GM19463 (cell line): ENCODE data around the gene ATP13A2.

Experiments
- ATAC-seq: cut with Tn5 transposase; IDR thresholded peaks from one replicate; pipeline ENCODE4 v1.9.1; 2021; ENCODE audit warnings: mild to moderate bottlenecking, moderate library complexity; ENCODE audit not compliant: unreplicated experiment

The ATP13A2 gene

GRCh38 chr1:17032741-17033140 is 21.0 kb upstream of the ATP13A2 start:
- ATAC-seq = no peak

- ATAC-seq = no peak
Observed at GRCh38 chr1:17031436-17031835, 19.7 kb upstream of the ATP13A2 start.

- no peak for ATAC-seq
Observed at GRCh38 chr1:17030206-17030605, 18.5 kb upstream of the ATP13A2 start.

GRCh38 chr1:17028662-17029188 is 17.0 kb upstream of the ATP13A2 start:
- ATAC-seq = no peak

- ATAC-seq = no peak
Observed at GRCh38 chr1:17027900-17028299, 16.2 kb upstream of the ATP13A2 start.

GRCh38 chr1:17027403-17027802 is 15.7 kb upstream of the ATP13A2 start:
- ATAC-seq = no peak

- ATAC-seq = no peak
Observed at GRCh38 chr1:17024721-17025120, 13.0 kb upstream of the ATP13A2 start.

- ATAC-seq = no peak
Observed at GRCh38 chr1:17023573-17023972, 11.8 kb upstream of the ATP13A2 start.

GRCh38 chr1:17023102-17023501 is 11.4 kb upstream of the ATP13A2 start:
- no peak for ATAC-seq

- ATAC-seq = no peak
Observed at GRCh38 chr1:17021896-17022295, 10.2 kb upstream of the ATP13A2 start.

- ATAC-seq = no peak
Observed at GRCh38 chr1:17020502-17020901, 8.8 kb upstream of the ATP13A2 start.

GRCh38 chr1:17018849-17019248 is 7.1 kb upstream of the ATP13A2 start:
- no peak for ATAC-seq

- ATAC-seq = no peak
Observed at GRCh38 chr1:17017435-17017834, 5.7 kb upstream of the ATP13A2 start.

GRCh38 chr1:17016317-17016661 is 4.6 kb upstream of the ATP13A2 start:
- no peak for ATAC-seq

- no peak for ATAC-seq
Observed at GRCh38 chr1:17014671-17015567, 3.2 kb upstream of the ATP13A2 start.

- no peak for ATAC-seq
Observed at GRCh38 chr1:17013491-17014320, 2.0 kb upstream of the ATP13A2 start.

- no peak for ATAC-seq
Observed at GRCh38 chr1:17012775-17013490, 1.2 kb upstream of the ATP13A2 start.

- ATAC-seq = no peak
Observed at GRCh38 chr1:17011092-17011438, 663 bp downstream of the ATP13A2 start.

GRCh38 chr1:17009706-17010105 is 2.0 kb downstream of the ATP13A2 start:
- no peak for ATAC-seq

- ATAC-seq = no peak
Observed at GRCh38 chr1:17008208-17008855, 3.4 kb downstream of the ATP13A2 start.

- no peak for ATAC-seq
Observed at GRCh38 chr1:17007121-17007520, 4.6 kb downstream of the ATP13A2 start.
